ENCODE data around the gene MZF1. TPM values are rescaled to one million over a fixed set of nuclear protein-coding genes. Genes with fewer than 3 reads are reported as not detected.
A peak's percentile ranks its signal among the peaks of the same experiment; 100 is the strongest.

MZF1 gene
- total RNA-seq, 1 donor from 2014 or later, result 44.3 TPM

- H3K4me1 ChIP-seq, result peaks cover 25% of the 10 kb centered on the region
- intact Hi-C loops (cut with DNase I), result no loop called here
- H3K27ac ChIP-seq, result peak overlapping the region; percentile 66
- peaks cover 20% of the 10 kb centered on the region for H3K36me3 ChIP-seq
- H3K9me3 ChIP-seq, result no peaks in the 10 kb centered on the region
- H3K27me3 ChIP-seq, result no peaks in the 10 kb centered on the region
- ATAC-seq (peak; percentile 95), DNase-seq (peak; percentile 97)
- peak overlapping the region; percentile 44 for H3K4me3 ChIP-seq
- peak; percentile 92 for TF ChIP-seq CTCF (IDR thresholded peaks at IDR 0.05)
Observed at GRCh38 chr19:58513694-58514563, 59.2 kb downstream of the MZF1 start.

GRCh38 chr19:58513213-58513693, 59.9 kb downstream of the MZF1 start:
- Histone ChIP-seq H3K4me3 (no peak overlapping the region), H3K36me3 (peaks cover 20% of the 10 kb centered on the region)
- ATAC-seq, result no peak

More at GRCh38 chr19:58513213-58513693, 59.9 kb downstream of the MZF1 start:
- Histone ChIP-seq H3K9me3 (no peaks in the 10 kb centered on the region), H3K4me1 (peaks cover 20% of the 10 kb centered on the region), H3K27ac (peak overlapping the region; percentile 66), H3K27me3 (no peaks in the 10 kb centered on the region)
- no peak for DNase-seq
- intact Hi-C loops (cut with DNase I), result no loop called here
- no peak for TF ChIP-seq CTCF (IDR thresholded peaks at IDR 0.05)

Small RNAs within 50 kb of the gene (microRNA-seq; reads per million reads assigned to microRNA genes)
- not detected for gene MIR6807 (ENCODE audit: borderline microRNAs expressed)

Other genes starting within 250 kb of the MZF1 start
- gene ZSCAN22, start 246.3 kb downstream of the MZF1 start, total RNA-seq, result 4.0 TPM
- 12.7 TPM for gene A1BG, start 219.8 kb downstream of the MZF1 start, total RNA-seq
- 1.4 TPM for gene ZNF497, start 210.6 kb downstream of the MZF1 start, total RNA-seq
- gene ZNF837, start 192.3 kb downstream of the MZF1 start, total RNA-seq, result 1.6 TPM
- gene RPS5, start 186.1 kb downstream of the MZF1 start, total RNA-seq, result 721 TPM
- gene RNF225, start 177.7 kb downstream of the MZF1 start, total RNA-seq, result 0.55 TPM
- 9.5 TPM for gene ZNF584, start 164.7 kb downstream of the MZF1 start, total RNA-seq
- 5.1 TPM for gene ZNF132, start 133.2 kb downstream of the MZF1 start, total RNA-seq
- 6.9 TPM for gene ZNF324B, start 121.7 kb downstream of the MZF1 start, total RNA-seq
- gene ZNF324, start 106.3 kb downstream of the MZF1 start, total RNA-seq, result 11.7 TPM
- gene ZNF446, start 97.0 kb downstream of the MZF1 start, total RNA-seq, result 8.8 TPM
- 4.7 TPM for gene SLC27A5, start 61.3 kb downstream of the MZF1 start, total RNA-seq
- gene ZBTB45, start 53.5 kb downstream of the MZF1 start, total RNA-seq, result 14.1 TPM
- 199 TPM for gene TRIM28, start 29.3 kb downstream of the MZF1 start, total RNA-seq
- 96.5 TPM for gene CHMP2A, start 18.2 kb downstream of the MZF1 start, total RNA-seq
- gene UBE2M, start 14.7 kb downstream of the MZF1 start, total RNA-seq, result 53.8 TPM